ENCODE results near the gene LCE1C.

- TF ChIP-seq CTCF (IDR thresholded peaks at IDR 0.05; ENCODE audit: insufficient read depth, low read depth, low read length), result no peak
- TF ChIP-seq EZH2 (IDR thresholded peaks at IDR 0.05; ENCODE audit: insufficient read depth, low read length), result no peak
Measured at GRCh38 chr1:152806576-152806975, at the start of gene LCE1C.

Measured in astrocyte (in vitro differentiated cells and primary cell).